GM12878 (cell line): ENCODE data around the gene EEF1AKMT2. TPM values are rescaled to one million over a fixed set of nuclear protein-coding genes. Genes with fewer than 3 reads are reported as not detected.

ENCODE experiments used
- ATAC-seq: fragments of 200-7000 bp; cut with Tn5 transposase; 3 replicates; pipeline ENCODE4 v1.9.1; 2020; ENCODE audit warnings: mild to moderate bottlenecking, moderate library complexity
- BruUV-seq: library from RNA; stranded (reverse); fragments of 400-500 nt; replicated peaks from 2 replicates; lab custom pipeline; 2021; lab: Mats Ljungman, UMichigan
- CTCF ChIA-PET: fragments of 300-600 bp; sonication (Branson Sonifier 250); formaldehyde crosslinking; extraction: SDS; loops from one replicate; lab custom pipeline; 2021; ENCODE audit warnings: inconsistent platforms; lab: Yijun Ruan, JAX
- POLR2A ChIA-PET: fragments of 350-600 bp; formaldehyde crosslinking; extraction: SDS; loops from one replicate; lab custom pipeline; 2021; ENCODE audit warnings: inconsistent platforms; lab: Charles Lee
- RAD21 ChIA-PET: fragments of 300-600 bp; sonication (Branson Sonifier 250); formaldehyde crosslinking; loops from one replicate; lab custom pipeline; 2023; ENCODE audit warnings: antibody characterized with exemption; ENCODE audit not compliant: unreplicated experiment; lab: Charles Lee
- SMC1A ChIA-PET: fragments of 300-600 bp; sonication (Branson Sonifier 250); formaldehyde crosslinking; loops from one replicate; lab custom pipeline; 2023; ENCODE audit not compliant: unreplicated experiment, uncharacterized antibody; lab: Charles Lee
- DNase-seq: peaks from one replicate; pipeline ENCODE4 v3.0.0-alpha.2; 2011; ENCODE audit warnings: low read depth, low spot score
- FAIRE-seq: peaks from 3 replicates; lab custom pipeline; 2011; peaks lifted over from hg19 to GRCh38; lab: Jason Lieb, UNC
- H2AFZ ChIP-seq: 2 replicates; pipeline ENCODE4 v1.6.0; 2011; ENCODE audit warnings: low read depth, low read length, control low read depth; ENCODE audit not compliant: control insufficient read depth
- H3K27ac ChIP-seq: 2 replicates; pipeline ENCODE4 v1.5.1; 2011; ENCODE audit warnings: control low read depth; ENCODE audit not compliant: control insufficient read depth, insufficient read depth
- H3K27me3 ChIP-seq, 2 experiments: replicated peaks in 1 of 2; 2 replicates each; pipeline versions ENCODE4 v1.6.0 to v1.6.1; 2011; ENCODE audit warnings: low read length in 1 of 2; ENCODE audit not compliant: control insufficient read depth in 2 of 2, insufficient read depth in 2 of 2
- H3K36me3 ChIP-seq, 2 experiments: 2 replicates each; pipeline ENCODE4 v1.5.1; 2011; ENCODE audit warnings: low read length in 1 of 2; ENCODE audit not compliant: control insufficient read depth in 2 of 2, insufficient read depth in 2 of 2
- H3K4me1 ChIP-seq: 2 replicates; pipeline ENCODE4 v1.6.1; 2011; ENCODE audit warnings: mild to moderate bottlenecking, low read length, moderate library complexity, mixed read lengths; ENCODE audit not compliant: control insufficient read depth, insufficient read depth
- H3K4me2 ChIP-seq: 2 replicates; pipeline ENCODE4 v1.6.0; 2011; ENCODE audit warnings: control low read depth; ENCODE audit not compliant: control insufficient read depth, insufficient read depth
- H3K4me3 ChIP-seq: fragments of 200-600 bp; sonication (generic); 2 replicates; pipeline ENCODE4 v1.5.1; 2016
- H3K79me2 ChIP-seq: 2 replicates; pipeline ENCODE4 v1.6.0; 2011; ENCODE audit warnings: low read length; ENCODE audit not compliant: control insufficient read depth, insufficient read depth
- H3K9ac ChIP-seq: 2 replicates; pipeline ENCODE4 v1.8.0; 2011; ENCODE audit warnings: low read length, control low read depth, mixed read lengths; ENCODE audit not compliant: control insufficient read depth, insufficient read depth
- H3K9me3 ChIP-seq: replicated peaks from 3 replicates; pipeline ENCODE4 v1.5.1; 2011; ENCODE audit warnings: mild to moderate bottlenecking, low read length; ENCODE audit not compliant: control insufficient read depth, insufficient read depth
- H4K20me1 ChIP-seq: 2 replicates; pipeline ENCODE4 v1.6.0; 2011; ENCODE audit not compliant: control insufficient read depth, insufficient read depth
- ASH2L ChIP-seq: fragments of 300-600, 200-600 bp; sonication (generic); IDR thresholded peaks from 2 replicates; pipeline ENCODE4 v1.6.1; 2017; ENCODE audit warnings: low read depth, mild to moderate bottlenecking, borderline replicate concordance
- BCL11A ChIP-seq: IDR thresholded peaks from 2 replicates; pipeline ENCODE4 v1.6.1; 2011; ENCODE audit warnings: low read depth, low read length
- E2F8 ChIP-seq: fragments of 450-650 bp; IDR thresholded peaks from 2 replicates; pipeline ENCODE4 v1.6.1; 2018; ENCODE audit warnings: mild to moderate bottlenecking, low read depth, moderate library complexity; ENCODE audit not compliant: partially characterized antibody
- KAT2A ChIP-seq: conservative IDR thresholded peaks from 2 replicates; pipeline ENCODE4 v1.6.1; 2011; ENCODE audit warnings: low read depth, low read length; ENCODE audit not compliant: control insufficient read depth
- MXI1 ChIP-seq: fragments of 150-350 bp; IDR thresholded peaks from 2 replicates; pipeline ENCODE4 v1.6.1; 2011; ENCODE audit warnings: low read depth, mild to moderate bottlenecking, inconsistent platforms, low read length, improper control_type of control experiment
- SMARCA5 ChIP-seq: fragments of 450-650 bp; IDR thresholded peaks from 2 replicates; pipeline ENCODE4 v1.6.1; 2017; ENCODE audit warnings: mild to moderate bottlenecking
- TAF1 ChIP-seq: IDR thresholded peaks from 2 replicates; pipeline ENCODE4 v1.6.1; 2011; ENCODE audit warnings: mild to moderate bottlenecking, low read depth, low read length, borderline replicate concordance
- TCF7 ChIP-seq: IDR thresholded peaks from 2 replicates; pipeline ENCODE4 v1.6.1; 2014; ENCODE audit warnings: antibody characterized with exemption, borderline replicate concordance
- WGBS: methylation state at CpG from one replicate; pipeline ENCODE4 v1.1.6; 2016; ENCODE audit warnings: low lambda C conversion rate; ENCODE audit not compliant: insufficient replicate concordance, insufficient coverage; ENCODE audit errors: missing lambda C conversion rate; 5-methylcytosine and 5-hydroxymethylcytosine counted together
- in situ Hi-C: fragments of 300-500 bp; cut with MboI; formaldehyde crosslinking; loops from 9 replicates; pipeline ENCODE4 v1.14.3; 2018; ENCODE audit warnings: mixed read lengths
- intact Hi-C: fragments of 100-400 bp; cut with micrococcal nuclease; formaldehyde crosslinking; loops from one replicate; pipeline ENCODE4 v1.14.2; 2022; ENCODE audit not compliant: unreplicated experiment
- polyA plus RNA-seq, 11 experiments: library from polyadenylated mRNA; depleted of rRNA in 4 of 11; unstranded in 6 of 11; stranded (reverse) in 5 of 11; fragments of >200 nt; fragmentation: Nextera tagmentation in 4 of 11; fragmentation: Illumina TruSeq in 1 of 11; extraction: Ambion mirVana in 4 of 11; extraction: Trizol in 1 of 11; gene quantifications; 1 replicate in 1 of 11; 2 replicates in 10 of 11; pipeline versions ENCODE4 v1.2.1 to v1.2.3, GENCODE V29; 2011 to 2016; ENCODE audit warnings: inconsistent platforms in 2 of 11, missing spikeins in 2 of 11, low read depth in 1 of 11
- total RNA-seq, 4 experiments: library from RNA; depleted of rRNA in 3 of 4; stranded (reverse); fragments of >200 nt in 3 of 4; fragmentation: Illumina TruSeq in 1 of 4; extraction: Trizol in 1 of 4; gene quantifications; 2 replicates each; pipeline versions ENCODE4 v1.2.1 to v1.2.3, GENCODE V29; 2013 to 2021

Gene EEF1AKMT2
- total and polyA plus RNA-seq, 10 of the 15 experiments (the other 5 are each of a cell fraction or from before 2014, with no cell fraction given): 9.1 to 29.3 (median 23.6) TPM

DNA sequence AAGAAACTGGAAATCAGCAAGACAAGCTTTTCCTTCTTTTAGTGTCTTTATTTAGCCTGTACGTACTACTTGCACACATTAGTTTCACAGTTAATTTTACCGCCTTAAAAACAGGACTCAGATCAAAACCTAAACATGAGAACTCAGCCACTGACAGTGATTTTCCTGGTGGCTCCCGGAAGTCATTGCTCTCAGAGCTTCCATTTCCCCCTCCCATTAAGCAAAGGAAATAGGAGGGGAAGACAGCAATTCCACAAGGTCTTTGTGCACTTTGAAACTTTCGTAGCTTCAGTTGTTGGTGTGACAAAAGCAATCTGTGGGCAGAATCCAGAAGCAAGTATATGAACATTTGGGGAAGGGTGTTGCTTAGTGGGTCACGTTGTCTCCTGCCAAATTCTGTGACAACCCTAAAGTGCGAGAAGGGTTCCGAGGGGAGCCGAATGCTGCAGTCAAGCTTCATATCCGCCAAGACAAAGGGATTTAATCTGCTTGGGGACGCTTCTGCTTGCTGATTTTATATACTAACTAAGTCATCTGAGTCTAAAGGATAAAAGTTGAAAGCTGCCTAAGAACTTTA lies 77.9 kb downstream of the EEF1AKMT2 start:
- ChIA-PET SMC1A (interaction anchor here (0.8 to 21.7 kb wide), 3 partner anchors 11 to 26 kb away, joined by 3 to 351 read pairs (median 4); no protein-coding TSS in a partner anchor), CTCF (interaction anchor here (0.9 to 21.9 kb wide), 5 partner anchors 9 to 351 kb away, joined by 3 to 319 read pairs (median 4); no protein-coding TSS in a partner anchor), RAD21 (interaction anchor here (0.6 to 15.5 kb wide), 4 partner anchors 9 to 264 kb away, joined by 3 to 309 read pairs (median 134); no protein-coding TSS in a partner anchor), POLR2A (interaction anchor here (0.7 to 1.8 kb wide), 5 partner anchors 9 to 178 kb away, joined by 3 to 6 read pairs (median 3); no protein-coding TSS in a partner anchor)
- Histone ChIP-seq H4K20me1 (no peaks in the 10 kb centered on the region), H3K79me2 (peaks cover 15% of the 10 kb centered on the region), H3K27ac (no peak overlapping the region), H3K4me3 (no peak overlapping the region), H3K4me2 (no peak overlapping the region), H2AFZ (no peak overlapping the region), H3K9me3 (no peaks in the 10 kb centered on the region), H3K36me3 (no peaks in the 10 kb centered on the region; a peak in 1 of 4 replicates), H3K27me3 (no peaks in the 10 kb centered on the region), H3K4me1 (peaks cover 29% of the 10 kb centered on the region), H3K9ac (no peak overlapping the region)
- intact Hi-C loops (no loop called here), in situ Hi-C loops (no loop called here)
- ATAC-seq: no peak
- TF ChIP-seq MXI1 (no peak), SMARCA5 (no peak), KAT2A (no peak), TAF1 (no peak)
- no peak for FAIRE-seq
- BruUV-seq: no TSS peak
- 55% methylated on average over 10 of the region's 10 CpGs for WGBS
- no peak for DNase-seq

DNA sequence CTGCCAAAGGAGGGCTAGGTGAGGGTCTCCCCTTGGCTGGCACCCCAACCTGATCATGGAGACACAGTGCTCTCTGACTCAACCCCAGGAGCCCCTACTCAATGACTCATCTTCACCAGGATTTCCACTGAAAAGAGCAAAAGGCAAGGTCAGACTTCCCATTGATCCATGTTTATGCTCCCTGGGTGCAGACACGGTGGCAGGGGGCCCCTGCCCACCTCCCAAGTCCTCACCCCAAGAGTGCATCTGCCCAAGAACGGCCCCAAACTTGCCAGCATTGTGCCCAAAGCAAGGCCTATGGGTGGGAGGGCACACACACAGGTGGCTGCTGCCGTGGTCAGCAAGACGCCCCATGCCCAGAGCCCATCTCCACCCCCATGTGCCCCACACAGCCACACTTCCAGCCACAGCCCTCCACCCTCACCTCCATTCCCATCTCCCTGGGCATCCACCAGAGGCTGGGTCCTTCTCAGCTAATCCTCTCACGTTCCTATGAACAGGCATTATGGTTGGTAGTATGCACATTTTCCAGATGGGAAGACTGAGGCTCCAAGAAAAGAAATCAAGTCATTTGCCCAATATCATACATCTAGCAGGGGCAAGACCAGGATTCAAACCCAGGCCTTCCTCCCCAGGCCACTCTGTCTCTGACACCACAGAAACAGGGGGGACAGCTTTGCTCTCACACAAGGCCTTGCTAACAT lies 78.8 kb downstream of the EEF1AKMT2 start:
- Histone ChIP-seq H3K79me2 (peaks cover 12% of the 10 kb centered on the region), H3K36me3 (no peaks in the 10 kb centered on the region; a peak in 1 of 4 replicates), H3K27me3 (no peaks in the 10 kb centered on the region), H3K27ac (no peak overlapping the region), H3K4me3 (no peak overlapping the region), H3K4me2 (no peak overlapping the region), H3K9me3 (no peaks in the 10 kb centered on the region), H2AFZ (no peak overlapping the region), H3K4me1 (peaks cover 20% of the 10 kb centered on the region), H4K20me1 (no peaks in the 10 kb centered on the region), H3K9ac (no peak overlapping the region)
- intact Hi-C loops: no loop called here
- ChIA-PET CTCF (interaction anchor here (0.9 to 21.9 kb wide), 6 partner anchors 10 to 352 kb away, joined by 3 to 319 read pairs (median 4); no protein-coding TSS in a partner anchor), RAD21 (interaction anchor here (0.6 to 15.5 kb wide), 5 partner anchors 10 to 265 kb away, joined by 3 to 309 read pairs (median 5); no protein-coding TSS in a partner anchor), POLR2A (interaction anchor here (1.0 to 1.3 kb wide), 2 partner anchors 9 to 10 kb away, joined by 3 to 6 read pairs; no protein-coding TSS in a partner anchor), SMC1A (interaction anchor here (1.0 to 1.4 kb wide), 3 partner anchors 12 to 28 kb away, joined by 3 read pairs; no protein-coding TSS in a partner anchor)
- BruUV-seq: no TSS peak
- no peak for DNase-seq
- WGBS: 59% methylated on average over 5 of the region's 5 CpGs
- no peak for ATAC-seq
- in situ Hi-C loops: no loop called here
- no peak for FAIRE-seq
- no peak for TF ChIP-seq SMARCA5
- no peak for TF ChIP-seq BCL11A
- no peak for TF ChIP-seq E2F8
- TF ChIP-seq TCF7: no peak
- no peak for TF ChIP-seq ASH2L
